HG03066 (cell line): ENCODE data around the gene TP73.

Source experiments
- ATAC-seq: cut with Tn5 transposase; IDR thresholded peaks from one replicate; pipeline ENCODE4 v1.9.1; 2021; ENCODE audit warnings: low read depth; ENCODE audit not compliant: unreplicated experiment

The TP73 gene

GRCh38 chr1:3683992-3684391 is 31.7 kb downstream of the TP73 start:
- ATAC-seq = no peak

GRCh38 chr1:3685222-3685621 is 32.9 kb downstream of the TP73 start:
- no peak for ATAC-seq

- ATAC-seq = no peak
These were observed 33.6 kb downstream of the TP73 start for GRCh38 chr1:3685906-3686305.

- ATAC-seq = no peak
These were observed 35.2 kb downstream of the TP73 start for GRCh38 chr1:3687504-3687903.

- no peak for ATAC-seq
These were observed 36.2 kb downstream of the TP73 start for GRCh38 chr1:3688356-3689137.

GRCh38 chr1:3689138-3689750 is 36.9 kb downstream of the TP73 start:
- ATAC-seq = no peak

- ATAC-seq = no peak
These were observed 38.2 kb downstream of the TP73 start for GRCh38 chr1:3690282-3691065.

- ATAC-seq = no peak
These were observed 39.3 kb downstream of the TP73 start for GRCh38 chr1:3691421-3692204.

GRCh38 chr1:3692598-3692997 is 40.3 kb downstream of the TP73 start:
- ATAC-seq = no peak

GRCh38 chr1:3693321-3693720 is 41.0 kb downstream of the TP73 start:
- no peak for ATAC-seq

- ATAC-seq = no peak
These were observed 43.3 kb downstream of the TP73 start for GRCh38 chr1:3695326-3696217.

- no peak for ATAC-seq
These were observed 44.4 kb downstream of the TP73 start for GRCh38 chr1:3696689-3697088.

GRCh38 chr1:3697104-3697503 is 44.8 kb downstream of the TP73 start:
- no peak for ATAC-seq

- no peak for ATAC-seq
These were observed 45.5 kb downstream of the TP73 start for GRCh38 chr1:3697810-3698209.

GRCh38 chr1:3698660-3699408 is 46.5 kb downstream of the TP73 start:
- no peak for ATAC-seq

GRCh38 chr1:3699596-3699995 is 47.3 kb downstream of the TP73 start:
- no peak for ATAC-seq

- ATAC-seq = no peak
These were observed 48.3 kb downstream of the TP73 start for GRCh38 chr1:3700631-3701030.

- ATAC-seq = no peak
These were observed 50.2 kb downstream of the TP73 start for GRCh38 chr1:3702528-3702927.
